ENCODE results near the gene TLX2. TPM values are rescaled to one million over a fixed set of nuclear protein-coding genes. Genes with fewer than 3 reads are reported as not detected.

Gene TLX2
- not detected in 2 replicates for total RNA-seq

GRCh38 chr2:74514368-74515270, at the start of gene TLX2:
Gene TLX2, plus strand, starts transcription at chr2:74514450. Its CDS starts 357 bp downstream, at chr2:74514807.

GRCh38 chr2:74472086-74472944, 41.9 kb upstream of the TLX2 start, which contains the start of gene MRPL53:
Gene MRPL53, minus strand, starts transcription at chr2:74472680. Its CDS starts 20 bp downstream, at chr2:74472660.

DNA sequence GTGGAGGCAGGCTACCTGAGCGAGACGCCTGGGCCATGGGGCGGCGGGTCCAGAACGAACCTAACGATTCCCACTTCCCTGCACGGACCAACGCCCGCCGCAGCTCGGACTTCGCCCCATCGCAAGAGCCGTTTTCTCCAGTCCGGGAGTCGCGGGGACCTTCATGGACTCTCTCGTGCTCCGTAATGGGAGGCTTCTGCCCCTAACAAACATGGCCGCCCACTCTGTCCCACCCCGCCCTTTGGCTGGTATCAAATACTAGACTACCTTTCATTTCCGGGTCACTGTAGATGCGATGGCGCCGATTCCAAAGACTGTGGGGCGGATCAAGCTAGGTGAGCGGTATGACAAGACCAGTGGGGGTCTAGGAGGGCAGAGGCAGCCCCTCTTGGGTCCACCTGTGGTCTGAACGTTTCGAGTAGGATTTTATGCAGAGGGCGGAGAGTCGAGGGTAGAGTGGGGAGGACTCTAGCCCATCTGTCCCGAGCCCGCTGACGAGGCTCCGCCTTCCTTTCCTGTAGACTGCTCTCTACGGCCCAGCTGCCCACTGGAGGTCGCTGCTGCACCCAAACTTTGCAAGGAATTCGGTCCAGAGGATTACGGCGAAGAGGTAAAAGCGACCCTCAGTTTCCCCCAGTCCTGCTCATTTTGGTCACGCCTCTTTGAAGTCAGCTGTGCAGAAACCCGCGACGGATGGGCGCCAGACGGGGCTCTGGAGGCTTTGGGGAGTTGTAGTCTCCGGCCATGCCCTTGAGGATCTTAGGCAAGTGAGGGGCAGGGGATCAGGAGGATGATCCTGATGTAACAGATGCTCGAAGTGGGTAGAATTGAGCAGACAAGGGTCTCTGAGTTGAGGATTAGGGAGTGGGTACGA, 31.2 kb upstream of the TLX2 start, which contains the start of the genes CCDC142 and TTC31:
CCDC142 (minus strand) TSS at position 198 of the 874 bp plus-strand sequence; CDS start at position 37, 161 bp downstream.
TTC31 (plus strand) TSS at position 281 of the 874 bp plus-strand sequence; CDS start at position 296, 15 bp downstream.

DNA sequence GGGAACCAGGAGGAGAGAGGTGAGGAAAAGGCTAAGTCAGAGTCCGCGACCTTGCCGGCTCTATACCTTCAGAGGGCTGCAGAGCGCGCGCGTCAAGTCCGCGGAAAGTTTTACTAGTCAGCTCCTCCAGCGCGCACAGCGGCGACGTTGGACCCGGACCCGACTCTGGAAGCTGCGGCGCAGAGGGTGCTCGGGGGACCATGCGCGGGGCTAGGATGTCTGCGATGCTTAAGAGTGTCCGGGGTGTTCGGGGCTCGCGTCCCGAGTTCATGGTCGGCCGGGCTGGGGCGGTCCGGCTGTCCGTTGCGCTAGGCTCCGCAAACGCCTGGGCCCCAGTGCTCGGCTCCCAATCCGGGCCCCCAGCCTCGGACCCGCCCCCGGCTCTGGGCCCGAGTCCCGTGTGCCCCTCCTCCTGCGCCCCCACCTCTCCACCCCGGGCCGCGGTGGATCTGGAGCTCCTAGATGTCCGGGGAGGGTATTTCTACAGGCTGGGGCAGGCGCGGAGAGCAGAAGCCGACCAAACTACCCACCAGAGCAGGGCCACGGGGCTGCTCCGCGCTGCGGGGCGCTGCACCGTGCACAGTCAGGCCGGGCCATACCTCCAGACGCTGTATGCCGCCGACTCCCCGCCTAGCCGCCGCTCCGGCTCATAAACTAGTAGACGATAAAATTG, 14.8 kb upstream of the TLX2 start, which contains the start of gene LBX2:
LBX2 (minus strand) TSS at position 337 of the 673 bp plus-strand sequence; CDS start at position 271, 66 bp downstream.

DNA sequence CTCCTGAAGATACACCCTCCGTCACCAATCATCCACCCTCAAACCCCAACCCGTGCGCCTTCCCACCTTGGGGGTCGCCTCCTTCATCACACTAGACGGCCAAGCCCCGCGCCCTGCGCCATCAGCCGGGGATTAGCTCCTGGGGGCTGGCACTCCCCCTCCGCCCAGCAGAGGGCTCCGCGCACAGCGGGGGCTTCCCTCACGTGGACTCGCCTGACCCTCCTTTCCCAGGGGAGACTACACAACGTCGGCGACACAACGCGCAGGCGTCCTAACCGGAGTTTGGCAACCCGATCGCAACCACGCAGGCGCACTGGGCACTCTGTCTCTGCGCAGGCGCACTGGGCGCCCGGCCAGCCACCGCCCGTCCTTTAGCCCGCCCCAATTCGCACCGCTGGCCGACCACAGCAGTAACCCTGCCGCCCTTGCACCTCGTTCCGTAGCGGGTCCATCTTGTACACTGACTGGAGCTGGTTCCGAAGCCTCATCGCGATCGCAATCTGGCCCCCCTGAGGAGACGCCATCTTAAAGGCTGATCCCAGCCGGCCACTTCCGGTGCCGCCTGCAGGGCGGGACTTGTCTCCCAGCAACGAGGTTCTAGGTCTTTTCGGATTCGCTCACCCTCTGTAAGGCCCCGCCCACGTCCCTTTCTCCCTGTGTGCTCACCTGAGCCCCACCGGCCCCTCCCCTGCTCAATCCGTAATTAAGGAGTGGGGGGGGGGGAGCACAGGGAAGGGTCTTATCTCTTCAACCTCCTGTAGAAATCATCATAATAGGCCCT, 6.9 kb upstream of the TLX2 start, which contains the start of gene PCGF1:
PCGF1 (minus strand) TSS at position 551 of the 781 bp plus-strand sequence; CDS start at position 524, 27 bp downstream.

DNA sequence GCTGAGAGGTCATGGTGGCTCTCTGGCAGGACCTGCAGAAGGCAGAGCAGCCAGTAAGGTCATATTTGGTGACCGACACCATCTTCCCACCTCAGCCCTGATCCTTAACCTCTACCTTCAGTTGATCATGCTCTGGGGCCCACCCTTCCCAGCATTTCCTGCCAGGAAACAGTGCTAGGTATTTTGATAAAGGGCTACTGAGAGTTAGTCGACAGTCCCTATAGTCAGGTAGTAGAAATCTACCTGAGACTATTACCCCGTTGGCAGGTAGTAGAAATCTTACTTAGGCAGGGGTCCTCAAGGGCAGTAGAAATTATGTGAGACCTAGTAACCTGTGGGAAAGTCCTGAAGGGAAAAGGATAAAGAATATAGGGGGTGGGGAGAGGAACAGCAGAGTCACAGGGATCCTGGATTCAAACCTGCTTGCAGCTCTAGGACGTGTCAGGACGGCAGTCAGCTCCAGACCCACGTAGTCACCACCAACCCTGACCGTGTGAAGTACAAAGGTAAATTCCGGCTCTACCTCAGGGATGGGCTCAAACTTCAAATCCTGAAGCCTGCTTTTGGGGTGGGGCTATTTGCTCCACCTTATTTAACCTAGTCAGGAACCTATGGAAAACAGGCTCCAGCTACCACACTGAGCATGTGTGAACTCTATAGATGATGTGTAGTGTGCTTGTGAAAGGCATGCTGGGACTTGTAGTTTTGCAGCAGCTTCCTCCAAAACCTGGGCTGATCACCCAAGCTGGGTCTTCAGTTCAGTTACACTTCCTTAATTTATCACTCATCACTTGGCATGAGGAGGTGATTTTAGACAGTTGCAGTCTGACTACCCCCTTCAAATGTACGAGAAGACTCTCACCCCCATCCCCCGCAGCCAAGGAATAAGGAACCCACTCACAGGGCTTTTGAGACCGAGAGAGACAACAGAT, 11.7 kb downstream of the TLX2 start, which contains the start of gene DQX1:
DQX1 (minus strand) TSS at position 515 of the 932 bp plus-strand sequence; CDS start at position 13, 502 bp downstream.

GRCh38 chr2:74529357-74530238, 15.3 kb downstream of the TLX2 start, which contains the start of the genes AUP1 and HTRA2:
Gene AUP1, minus strand, starts transcription at chr2:74529706. Its CDS starts 77 bp downstream, at chr2:74529629.
Gene HTRA2, plus strand, starts transcription at chr2:74529933. Its CDS starts 74 bp downstream, at chr2:74530007.

DNA sequence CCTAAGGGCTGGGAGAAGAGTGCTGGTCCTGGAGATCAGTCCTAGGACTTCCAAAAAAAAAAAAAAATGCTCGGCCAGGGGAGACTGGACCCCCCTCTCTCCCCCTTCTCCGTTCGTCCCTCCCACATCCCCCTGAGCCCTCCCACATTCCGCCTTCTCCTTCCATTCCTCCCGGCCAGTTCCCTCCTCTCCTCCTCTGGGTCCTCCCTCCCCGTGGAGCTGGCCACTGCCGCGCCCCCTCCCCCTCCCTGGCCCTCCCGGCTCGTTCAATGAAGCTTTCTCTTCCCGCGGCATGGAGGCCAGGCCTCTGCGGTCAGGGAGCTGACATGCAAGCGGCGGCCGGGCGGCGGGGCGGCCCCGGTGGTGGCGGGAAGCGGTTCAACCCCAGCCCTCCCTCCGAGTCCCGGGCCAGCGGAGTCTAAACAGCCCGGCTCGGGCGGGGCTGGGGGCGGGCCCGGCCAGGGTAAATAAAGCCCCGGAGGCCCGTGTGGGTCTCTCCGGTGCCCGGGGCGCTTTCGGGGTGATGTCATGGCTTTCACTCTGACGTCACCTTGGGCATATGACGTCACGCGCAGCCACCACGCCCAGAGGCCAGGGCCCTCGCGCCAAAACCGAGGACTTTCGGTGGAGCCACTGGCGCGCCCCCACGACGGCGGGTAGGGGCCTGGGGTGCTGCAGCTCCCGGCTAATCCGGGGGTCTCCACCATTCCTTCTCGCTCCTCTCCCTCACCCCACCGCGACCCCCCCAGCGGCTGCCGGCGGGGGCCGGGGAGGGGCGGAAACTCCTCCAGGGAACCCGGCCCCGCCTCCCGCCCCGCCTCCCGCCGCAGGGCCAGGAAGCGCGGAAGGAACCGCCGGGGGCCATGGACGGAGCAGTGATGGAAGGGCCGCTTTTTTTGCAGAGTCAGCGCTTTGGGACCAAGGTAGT, 39.9 kb downstream of the TLX2 start, which contains the start of the genes DOK1 and LOXL3:
DOK1 (plus strand) TSS at position 829 of the 928 bp plus-strand sequence; CDS start at position 864, 35 bp downstream.
LOXL3 (minus strand) TSS at position 51 of the 928 bp plus-strand sequence. CDS start 1,308 bp downstream, outside the sequence.

Other genes starting within 250 kb of the TLX2 start
- 0.09 and 0.11 TPM in 2 replicates for gene SLC4A5, start 171.0 kb upstream of the TLX2 start, total RNA-seq
- gene DCTN1, start 134.1 kb upstream of the TLX2 start, total RNA-seq = 126 and 136 TPM in 2 replicates
- under 0.01 TPM in 1 of 2 replicates, not detected in the other for gene C2orf81, start 92.8 kb upstream of the TLX2 start, total RNA-seq
- gene WDR54, start 92.7 kb upstream of the TLX2 start, total RNA-seq = 30.2 and 34.0 TPM in 2 replicates
- gene RTKN, start 72.5 kb upstream of the TLX2 start, total RNA-seq = 17.7 and 20.2 TPM in 2 replicates
- gene INO80B, start 59.4 kb upstream of the TLX2 start, total RNA-seq = 8.0 and 9.0 TPM in 2 replicates
- gene WBP1, start 56.0 kb upstream of the TLX2 start, total RNA-seq = 35.6 and 37.3 TPM in 2 replicates
- gene MOGS, start 49.1 kb upstream of the TLX2 start, total RNA-seq = 43.9 and 49.6 TPM in 2 replicates
- gene MRPL53, start 41.8 kb upstream of the TLX2 start, total RNA-seq = 26.2 and 32.2 TPM in 2 replicates
- gene CCDC142, start 31.5 kb upstream of the TLX2 start, total RNA-seq = 12.8 and 14.4 TPM in 2 replicates
- gene TTC31, start 31.4 kb upstream of the TLX2 start, total RNA-seq = 8.3 and 9.9 TPM in 2 replicates
- 0.09 and 0.11 TPM in 2 replicates for gene LBX2, start 14.8 kb upstream of the TLX2 start, total RNA-seq
- gene PCGF1, start 6.8 kb upstream of the TLX2 start, total RNA-seq = 7.4 and 10.1 TPM in 2 replicates
- gene DQX1, start 11.8 kb downstream of the TLX2 start, total RNA-seq = 0.09 and 0.11 TPM in 2 replicates
- 91.4 and 109 TPM in 2 replicates for gene AUP1, start 15.3 kb downstream of the TLX2 start, total RNA-seq
- gene HTRA2, start 15.5 kb downstream of the TLX2 start, total RNA-seq = 37.5 and 48.9 TPM in 2 replicates
- 0.87 and 1.2 TPM in 2 replicates for gene LOXL3, start 39.5 kb downstream of the TLX2 start, total RNA-seq
- gene DOK1, start 40.3 kb downstream of the TLX2 start, total RNA-seq = 17.6 and 27.3 TPM in 2 replicates
- gene M1AP, start 133.9 kb downstream of the TLX2 start, total RNA-seq = not detected in 2 replicates
- 1.3 and 3.1 TPM in 2 replicates for gene SEMA4F, start 139.8 kb downstream of the TLX2 start, total RNA-seq